Measurements from ENCODE around the gene PRIM2. TPM values are rescaled to one million over a fixed set of nuclear protein-coding genes. Genes with fewer than 3 reads are reported as not detected.
"Not testable (repeated sequence)": the region's sequence is repeated elsewhere in the genome, so short reads cannot be mapped to it uniquely, and the experiment has no call there.

The PRIM2 gene
- total RNA-seq, 4 donors from 2014 or later, result 8.5 to 14.6 (median 11.0) TPM

GRCh38 chr6:57601105-57601504 is 283.7 kb downstream of the PRIM2 start:
- peaks cover 20% of the 10 kb centered on the region for H3K36me3 ChIP-seq
- 89% methylated on average over 3 of the region's 3 CpGs for WGBS
- not testable (repeated sequence) for H3K27me3 ChIP-seq; DNase-seq (ENCODE audit: low spot score in 2 of 2); H3K27ac ChIP-seq; H3K9me3 ChIP-seq; H3K4me3 ChIP-seq; H3K4me1 ChIP-seq

GRCh38 chr6:57605303-57605702 is 287.9 kb downstream of the PRIM2 start:
- not testable (repeated sequence) for H3K4me1 ChIP-seq; H3K27me3 ChIP-seq; H3K4me3 ChIP-seq; H3K9me3 ChIP-seq; DNase-seq (ENCODE audit: low spot score in 2 of 2); H3K27ac ChIP-seq
- peaks cover 20% of the 10 kb centered on the region for H3K36me3 ChIP-seq

GRCh38 chr6:57606331-57606730 is 288.9 kb downstream of the PRIM2 start:
- not testable (repeated sequence) for H3K27me3 ChIP-seq; H3K9me3 ChIP-seq; H3K27ac ChIP-seq; H3K4me3 ChIP-seq; DNase-seq (ENCODE audit: low spot score in 2 of 2); H3K4me1 ChIP-seq
- WGBS, result 98% methylated on average over 3 of the region's 3 CpGs
- H3K36me3 ChIP-seq, result peaks cover 20% of the 10 kb centered on the region

- not testable (repeated sequence) for DNase-seq (ENCODE audit: low spot score in 2 of 2)
- 94% methylated on average over 2 of the region's 2 CpGs for WGBS
Measured at GRCh38 chr6:57610612-57611011, 293.2 kb downstream of the PRIM2 start.

GRCh38 chr6:57618959-57619358 is 301.5 kb downstream of the PRIM2 start:
- not testable (repeated sequence) for H3K4me3 ChIP-seq; DNase-seq (ENCODE audit: low spot score in 2 of 2); H3K4me1 ChIP-seq; H3K36me3 ChIP-seq; H3K27ac ChIP-seq; H3K27me3 ChIP-seq; H3K9me3 ChIP-seq
- WGBS, result 97% methylated on average over 6 of the region's 6 CpGs

More at GRCh38 chr6:57610612-57611011, 293.2 kb downstream of the PRIM2 start:
- H3K4me3 ChIP-seq, H3K4me1 ChIP-seq, H3K27ac ChIP-seq, H3K36me3 ChIP-seq, H3K9me3 ChIP-seq, H3K27me3 ChIP-seq: not testable (repeated sequence)

GRCh38 chr6:57631773-57632172 is 314.3 kb downstream of the PRIM2 start:
- not testable (repeated sequence) for H3K4me3 ChIP-seq; H3K27ac ChIP-seq; H3K27me3 ChIP-seq; H3K36me3 ChIP-seq; H3K4me1 ChIP-seq; DNase-seq (ENCODE audit: low spot score in 2 of 2); H3K9me3 ChIP-seq
- 84% methylated on average over 1 of the region's 1 CpG for WGBS

GRCh38 chr6:57658526-57658925 is 341.1 kb downstream of the PRIM2 start:
- not testable (repeated sequence) for H3K27ac ChIP-seq; H3K4me3 ChIP-seq; H3K4me1 ChIP-seq; H3K27me3 ChIP-seq; H3K36me3 ChIP-seq; DNase-seq (ENCODE audit: low spot score in 2 of 2); H3K9me3 ChIP-seq
- 91% methylated on average over 2 of the region's 2 CpGs for WGBS

- H3K4me1 ChIP-seq; H3K27ac ChIP-seq; H3K9me3 ChIP-seq; H3K36me3 ChIP-seq; H3K4me3 ChIP-seq; H3K27me3 ChIP-seq; DNase-seq (ENCODE audit: low spot score in 2 of 2): not testable (repeated sequence)
- 71% methylated on average over 2 of the region's 2 CpGs for WGBS
Measured at GRCh38 chr6:57659794-57660193, 342.4 kb downstream of the PRIM2 start.

- 84% methylated on average over 1 of the region's 1 CpG for WGBS
- not testable (repeated sequence) for H3K27ac ChIP-seq; H3K4me1 ChIP-seq; H3K27me3 ChIP-seq; DNase-seq (ENCODE audit: low spot score in 2 of 2); H3K4me3 ChIP-seq; H3K9me3 ChIP-seq; H3K36me3 ChIP-seq
Measured at GRCh38 chr6:57660940-57661339, 343.5 kb downstream of the PRIM2 start.

GRCh38 chr6:57668108-57668507 is 350.7 kb downstream of the PRIM2 start:
- not testable (repeated sequence) for H3K4me3 ChIP-seq; H3K27ac ChIP-seq; H3K4me1 ChIP-seq; H3K27me3 ChIP-seq; H3K36me3 ChIP-seq; DNase-seq (ENCODE audit: low spot score in 2 of 2); H3K9me3 ChIP-seq

GRCh38 chr6:57671237-57671636 is 353.8 kb downstream of the PRIM2 start:
- DNase-seq (ENCODE audit: low spot score in 2 of 2); H3K9me3 ChIP-seq; H3K4me3 ChIP-seq; H3K27ac ChIP-seq; H3K27me3 ChIP-seq; H3K4me1 ChIP-seq; H3K36me3 ChIP-seq: not testable (repeated sequence)
- 96% methylated on average over 3 of the region's 3 CpGs for WGBS

GRCh38 chr6:57671937-57672627 is 354.7 kb downstream of the PRIM2 start:
- H3K4me3 ChIP-seq; H3K9me3 ChIP-seq; H3K27me3 ChIP-seq; H3K27ac ChIP-seq; H3K36me3 ChIP-seq; DNase-seq (ENCODE audit: low spot score in 2 of 2); H3K4me1 ChIP-seq: not testable (repeated sequence)
- 65% methylated on average over 6 of the region's 6 CpGs for WGBS

GRCh38 chr6:57673281-57673680 is 355.9 kb downstream of the PRIM2 start:
- H3K9me3 ChIP-seq; H3K27ac ChIP-seq; H3K27me3 ChIP-seq; DNase-seq (ENCODE audit: low spot score in 2 of 2); H3K36me3 ChIP-seq; H3K4me3 ChIP-seq; H3K4me1 ChIP-seq: not testable (repeated sequence)
- 90% methylated on average over 1 of the region's 1 CpG for WGBS

- not testable (repeated sequence) for H3K4me3 ChIP-seq; H3K36me3 ChIP-seq; H3K4me1 ChIP-seq; H3K9me3 ChIP-seq; DNase-seq (ENCODE audit: low spot score in 2 of 2); H3K27ac ChIP-seq; H3K27me3 ChIP-seq
- WGBS, result 87% methylated on average over 4 of the region's 4 CpGs
Measured at GRCh38 chr6:57675386-57675785, 358.0 kb downstream of the PRIM2 start.

- not testable (repeated sequence) for H3K27ac ChIP-seq; H3K9me3 ChIP-seq; H3K4me3 ChIP-seq; H3K27me3 ChIP-seq; DNase-seq (ENCODE audit: low spot score in 2 of 2); H3K4me1 ChIP-seq; H3K36me3 ChIP-seq
- 43% methylated on average over 1 of the region's 1 CpG for WGBS
Measured at GRCh38 chr6:57696382-57696781, 379.0 kb downstream of the PRIM2 start.
